ENCODE results near the gene KICS2. TPM values are rescaled to one million over a fixed set of nuclear protein-coding genes. Genes with fewer than 3 reads are reported as not detected.

The KICS2 gene
- total RNA-seq, 1 donor from 2014 or later, result 6.0 TPM

DNA sequence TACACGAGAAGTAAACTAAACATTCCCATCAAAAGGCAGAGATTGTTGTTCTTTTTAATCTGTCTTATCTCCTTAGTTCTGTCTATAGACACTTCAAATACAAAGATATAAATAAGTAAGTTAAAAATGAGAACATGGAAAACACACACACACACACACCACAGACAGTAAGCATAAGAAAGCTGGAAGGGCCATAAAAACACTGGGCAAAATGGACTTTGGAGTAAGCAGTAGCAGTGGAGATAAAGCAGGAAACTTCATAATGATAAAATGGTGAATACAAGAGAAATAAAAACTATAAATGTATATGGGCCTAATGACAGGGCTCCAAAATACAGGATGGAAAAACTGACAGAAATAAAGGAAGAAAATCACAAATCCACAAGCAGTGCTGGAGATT is 32.6 kb downstream of the KICS2 start:
- no peak for DNase-seq (ENCODE audit: extremely low spot score, unreplicated experiment)
- Mint-ChIP-seq H3K4me3 (no peak overlapping the region), H3K27ac (no peak overlapping the region), H3K9me3 (no peaks in the 10 kb centered on the region), H3K4me1 (ENCODE audit: unreplicated experiment) (no peaks in the 10 kb centered on the region), H3K27me3 (no peaks in the 10 kb centered on the region), H3K36me3 (no peaks in the 10 kb centered on the region)
- no peak for TF ChIP-seq CTCF (conservative IDR thresholded peaks at IDR 0.05)

- Mint-ChIP-seq H3K9me3 (no peaks in the 10 kb centered on the region), H3K27me3 (peaks cover 3% of the 10 kb centered on the region), H3K4me3 (no peak overlapping the region), H3K36me3 (no peaks in the 10 kb centered on the region), H3K27ac (no peak overlapping the region), H3K4me1 (ENCODE audit: unreplicated experiment) (no peaks in the 10 kb centered on the region)
- TF ChIP-seq CTCF (conservative IDR thresholded peaks at IDR 0.05), result no peak
- DNase-seq (ENCODE audit: extremely low spot score, unreplicated experiment), result no peak
These were observed 34.3 kb downstream of the KICS2 start for GRCh38 chr12:64187794-64188193.

- no peak for TF ChIP-seq CTCF (conservative IDR thresholded peaks at IDR 0.05)
- no peaks in the 10 kb centered on the region for H3K9me3 Mint-ChIP-seq
- no peak overlapping the region for H3K4me3 Mint-ChIP-seq
- no peak for DNase-seq (ENCODE audit: extremely low spot score, unreplicated experiment)
- H3K27me3 Mint-ChIP-seq, result peaks cover 4% of the 10 kb centered on the region
- no peaks in the 10 kb centered on the region for H3K4me1 Mint-ChIP-seq (ENCODE audit: unreplicated experiment)
- no peaks in the 10 kb centered on the region for H3K36me3 Mint-ChIP-seq
- no peak overlapping the region for H3K27ac Mint-ChIP-seq
These were observed 34.7 kb downstream of the KICS2 start for GRCh38 chr12:64187370-64187769.

- no peak for DNase-seq (ENCODE audit: extremely low spot score, unreplicated experiment)
- no peaks in the 10 kb centered on the region for H3K4me1 Mint-ChIP-seq (ENCODE audit: unreplicated experiment)
These were observed 35.3 kb downstream of the KICS2 start for GRCh38 chr12:64186789-64187188.

GRCh38 chr12:64184216-64184615 is 37.9 kb downstream of the KICS2 start:
- DNase-seq (ENCODE audit: extremely low spot score, unreplicated experiment), result no peak
- no peaks in the 10 kb centered on the region for H3K36me3 Mint-ChIP-seq
- peaks cover 4% of the 10 kb centered on the region for H3K27me3 Mint-ChIP-seq
- no peak overlapping the region for H3K4me3 Mint-ChIP-seq
- no peak overlapping the region for H3K27ac Mint-ChIP-seq
- no peak for TF ChIP-seq CTCF (conservative IDR thresholded peaks at IDR 0.05)
- no peaks in the 10 kb centered on the region for H3K4me1 Mint-ChIP-seq (ENCODE audit: unreplicated experiment)
- H3K9me3 Mint-ChIP-seq, result no peaks in the 10 kb centered on the region

More at GRCh38 chr12:64186789-64187188, 35.3 kb downstream of the KICS2 start:
- no peak overlapping the region for H3K4me3 Mint-ChIP-seq
- H3K27me3 Mint-ChIP-seq, result peaks cover 4% of the 10 kb centered on the region
- H3K9me3 Mint-ChIP-seq, result no peaks in the 10 kb centered on the region
- H3K27ac Mint-ChIP-seq, result no peak overlapping the region
- TF ChIP-seq CTCF (conservative IDR thresholded peaks at IDR 0.05), result no peak
- no peaks in the 10 kb centered on the region for H3K36me3 Mint-ChIP-seq

Data from type B pancreatic cell (in vitro differentiated cells).